AG09319 (cell line): ENCODE measurements around the gene IFI6.
A peak's percentile ranks its signal among the peaks of the same experiment; 100 is the strongest.

ENCODE experiments used
- DNase-seq: peaks from one replicate; pipeline ENCODE4 v3.0.0-alpha.2; 2010; ENCODE audit warnings: low read depth; ENCODE audit errors: extremely low read depth
- CTCF ChIP-seq: IDR thresholded peaks from 2 replicates; pipeline ENCODE4 v1.5.1; 2011; ENCODE audit warnings: low read depth, mild to moderate bottlenecking, inconsistent platforms, low read length, moderate library complexity

IFI6 gene

GRCh38 chr1:27668808-27669723, 2.9 kb downstream of the IFI6 start:
- TF ChIP-seq CTCF: peak; percentile 98
- DNase-seq: no peak

- TF ChIP-seq CTCF: no peak
- no peak for DNase-seq
Measured at GRCh38 chr1:27668121-27668807, 3.7 kb downstream of the IFI6 start.

GRCh38 chr1:27666791-27667254, 5.2 kb downstream of the IFI6 start:
- no peak for DNase-seq
- no peak for TF ChIP-seq CTCF

- TF ChIP-seq CTCF: no peak
Measured at GRCh38 chr1:27666294-27666693, 5.7 kb downstream of the IFI6 start.

GRCh38 chr1:27665016-27665651, 6.9 kb downstream of the IFI6 start:
- TF ChIP-seq CTCF: no peak
- no peak for DNase-seq

More at GRCh38 chr1:27666294-27666693, 5.7 kb downstream of the IFI6 start:
- no peak for DNase-seq

- DNase-seq: no peak
Measured at GRCh38 chr1:27664291-27664690, 7.7 kb downstream of the IFI6 start.

More at GRCh38 chr1:27664291-27664690, 7.7 kb downstream of the IFI6 start:
- no peak for TF ChIP-seq CTCF
